ENCODE results near the gene PRSS8.

Gene PRSS8

DNA sequence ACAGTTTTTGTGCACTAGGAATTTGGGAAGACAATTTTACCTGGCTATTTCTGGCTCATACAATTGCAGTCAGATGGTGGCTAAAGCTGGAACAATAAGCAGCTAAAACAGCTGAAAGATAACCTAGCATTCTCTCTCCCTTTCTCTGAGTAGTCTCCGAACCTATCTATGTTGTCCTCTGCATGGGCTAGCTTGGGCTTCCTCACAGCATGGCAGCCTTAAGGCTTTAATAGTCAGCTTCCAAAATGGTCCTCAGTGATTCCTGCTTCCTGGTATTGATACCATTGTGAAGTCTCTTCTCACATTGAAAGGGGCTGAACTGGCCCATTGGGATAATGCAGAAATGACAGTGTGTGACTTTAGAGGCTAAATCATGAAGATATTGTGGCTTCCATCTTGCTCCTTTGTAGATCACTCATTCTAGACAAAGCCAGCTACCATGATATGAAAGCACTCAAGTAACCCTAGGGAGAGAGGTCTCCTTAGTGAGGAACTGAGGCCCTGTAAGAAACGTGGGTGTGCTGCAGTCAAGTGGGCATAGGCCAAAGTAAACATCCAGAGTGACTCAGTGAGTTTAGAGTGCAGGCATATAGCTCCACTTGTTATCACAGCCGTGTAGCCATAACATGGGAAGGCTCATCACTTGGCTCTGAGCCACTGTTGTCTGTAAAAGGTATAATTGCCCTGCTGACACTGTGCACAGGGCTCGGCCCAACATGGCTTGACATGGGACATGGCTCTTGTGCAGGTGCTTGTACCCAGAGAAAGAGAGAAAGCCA, 35.5 kb downstream of the PRSS8 start:
- no peak for DNase-seq

- DNase-seq = peak; percentile 95
These were observed 41.0 kb downstream of the PRSS8 start, which contains the start of gene VKORC1 for GRCh38 chr16:31094424-31095120. VKORC1 (minus strand) TSS chr16:31094797; CDS start chr16:31094729, 68 bp downstream.

GRCh38 chr16:31094088-31094423, 41.5 kb downstream of the PRSS8 start:
- DNase-seq = no peak

DNA sequence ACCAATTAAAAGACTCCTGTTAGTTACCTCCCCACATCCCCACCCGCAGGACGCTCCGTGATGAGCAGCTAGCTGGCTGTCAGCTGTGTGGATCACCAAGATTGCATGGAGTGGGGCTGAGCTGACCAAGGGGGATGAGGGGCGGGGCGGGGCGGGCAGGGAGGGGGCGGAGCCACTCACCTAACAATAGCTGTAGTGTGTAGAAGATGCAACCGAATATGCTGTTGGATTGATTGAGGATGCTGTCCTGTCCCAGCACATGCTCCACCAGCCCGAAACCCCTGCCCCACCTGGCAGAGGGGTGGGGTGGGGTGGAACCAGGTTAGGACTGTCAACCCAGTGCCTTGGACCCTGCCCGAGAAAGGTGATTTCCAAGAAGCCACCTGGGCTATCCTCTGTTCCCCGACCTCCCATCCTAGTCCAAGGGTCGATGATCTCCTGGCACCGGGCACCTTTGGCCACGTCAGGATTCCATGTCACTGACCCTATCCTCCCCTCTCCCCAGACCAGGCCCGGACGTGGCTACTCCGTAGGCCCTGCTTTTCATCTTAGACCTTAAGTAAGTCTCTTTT, 42.3 kb downstream of the PRSS8 start:
- DNase-seq = peak; percentile 11

GRCh38 chr16:31092330-31092729, 43.2 kb downstream of the PRSS8 start:
- DNase-seq = no peak

DNA sequence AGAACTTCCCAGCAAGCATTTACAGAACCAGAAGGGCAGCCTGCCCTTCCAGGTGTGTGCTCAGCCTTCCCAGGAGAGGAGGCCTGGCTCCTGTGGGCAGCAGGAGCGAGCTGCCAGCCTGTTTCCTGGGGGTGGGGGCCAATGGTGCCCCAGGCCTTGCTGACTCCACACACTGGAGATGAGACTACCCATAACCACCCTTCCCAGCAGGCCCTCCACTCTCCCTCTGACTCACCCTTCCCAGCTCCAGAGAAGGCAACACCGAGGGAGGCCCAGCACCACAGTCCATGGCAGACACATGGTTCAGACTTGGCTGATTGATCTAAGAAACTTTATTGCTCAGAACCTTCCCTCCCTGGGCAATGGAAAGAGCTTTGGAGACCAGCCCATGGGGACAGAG, 45.0 kb downstream of the PRSS8 start:
- DNase-seq = no peak

DNA sequence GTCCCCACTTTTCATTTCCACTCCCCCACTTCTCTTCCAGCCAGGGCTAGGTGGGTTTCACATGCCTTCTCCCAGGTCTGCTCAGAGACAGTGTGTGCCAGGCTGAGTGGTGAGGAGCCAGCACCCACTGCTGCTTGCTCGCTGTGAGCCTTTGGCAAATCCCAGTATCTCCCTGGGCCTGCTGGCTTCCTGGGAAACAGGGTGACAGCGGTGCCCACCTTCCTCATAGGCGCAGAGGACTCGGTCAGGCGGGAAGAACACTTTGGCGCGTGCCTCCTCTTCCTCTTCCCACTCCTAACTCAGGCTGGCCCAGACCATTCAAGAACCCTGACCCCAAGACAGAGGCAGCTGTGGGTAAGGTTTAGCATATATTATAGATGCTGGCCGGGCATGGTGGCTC, 46.3 kb downstream of the PRSS8 start:
- no peak for DNase-seq

DNA sequence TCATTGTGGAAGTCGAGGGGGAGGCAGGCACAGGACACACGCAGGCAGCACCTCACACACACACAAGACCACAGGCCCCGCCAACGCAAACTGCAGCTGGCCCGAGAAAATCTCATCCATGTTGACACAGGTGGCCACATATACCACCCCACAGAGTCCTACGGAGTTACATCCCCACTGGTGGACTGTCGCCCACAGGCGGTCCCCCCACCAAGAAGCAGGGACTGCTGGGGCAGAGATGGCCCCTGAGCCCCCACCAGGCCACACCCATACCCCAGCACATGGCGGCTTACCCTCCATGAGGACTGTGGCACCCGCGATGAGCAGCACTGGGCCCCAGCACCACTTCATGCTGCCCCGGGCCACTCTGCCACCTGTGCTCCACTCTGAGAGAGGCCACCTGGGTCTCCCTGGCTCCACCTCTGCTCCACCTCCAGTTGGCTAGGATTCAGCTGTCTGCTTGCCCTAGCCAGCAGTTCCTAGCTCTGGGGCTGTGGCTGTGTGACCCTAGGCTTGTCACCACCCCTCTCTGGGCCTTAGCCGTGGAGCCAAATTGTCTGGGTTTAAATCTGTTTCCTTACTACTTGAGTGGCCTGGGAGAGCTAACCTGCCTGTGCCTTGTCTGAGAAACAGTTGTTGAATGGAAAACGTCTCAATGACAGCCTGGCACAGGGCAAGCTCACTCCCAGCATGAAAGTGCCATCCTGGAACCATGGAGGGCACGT, 46.9 kb downstream of the PRSS8 start, which contains the start of gene PRSS53:
Gene PRSS53, minus strand, starts transcription at position 485 of the 725 bp plus-strand sequence. Its CDS starts 134 bp downstream, at position 351.
- no peak for DNase-seq

GRCh38 chr16:31087971-31088370, 47.6 kb downstream of the PRSS8 start:
- DNase-seq = no peak

DNA sequence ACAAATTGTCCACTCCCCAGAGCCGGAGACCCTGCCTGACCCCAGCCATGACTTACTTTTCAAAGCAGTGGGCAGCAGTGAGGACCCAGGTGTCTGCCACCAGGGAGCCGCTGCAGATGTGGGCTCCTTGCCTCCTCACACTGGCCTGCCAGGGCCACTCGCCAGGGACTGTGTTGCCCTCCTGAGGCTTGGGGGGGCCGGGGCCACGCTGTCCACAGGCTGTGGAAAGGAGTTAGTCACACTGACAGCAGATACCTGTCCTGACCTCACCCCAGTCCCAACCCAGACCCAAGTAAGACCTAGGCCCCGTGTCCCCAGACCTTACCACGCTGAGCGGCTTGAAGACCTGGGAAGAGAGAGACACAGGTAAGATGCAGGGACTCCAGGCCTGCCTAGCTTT, 48.0 kb downstream of the PRSS8 start:
- DNase-seq = no peak

- no peak for DNase-seq
These were observed 49.0 kb downstream of the PRSS8 start for GRCh38 chr16:31086629-31086906.

GRCh38 chr16:31085873-31086628, 49.5 kb downstream of the PRSS8 start:
- no peak for DNase-seq

DNA sequence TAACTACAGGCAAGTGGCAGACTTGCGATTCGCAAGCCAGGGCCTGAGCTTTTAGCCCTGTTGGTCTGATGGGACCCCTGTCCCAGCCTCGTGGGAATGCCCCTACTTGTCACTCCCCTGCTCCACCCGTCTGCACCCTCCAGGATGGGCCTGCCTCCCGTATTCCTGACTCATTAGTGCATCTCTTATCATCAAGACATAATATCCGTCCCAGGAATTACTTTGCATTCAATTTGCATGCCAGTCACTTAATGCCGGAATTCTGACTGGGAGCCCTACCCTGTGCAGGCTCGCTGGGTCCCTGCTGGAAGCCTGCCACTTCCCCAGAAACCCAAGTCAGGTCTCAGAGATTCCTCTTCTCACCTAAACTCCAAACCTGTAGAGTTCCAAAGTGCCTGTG, 50.1 kb downstream of the PRSS8 start:
- no peak for DNase-seq

DNA sequence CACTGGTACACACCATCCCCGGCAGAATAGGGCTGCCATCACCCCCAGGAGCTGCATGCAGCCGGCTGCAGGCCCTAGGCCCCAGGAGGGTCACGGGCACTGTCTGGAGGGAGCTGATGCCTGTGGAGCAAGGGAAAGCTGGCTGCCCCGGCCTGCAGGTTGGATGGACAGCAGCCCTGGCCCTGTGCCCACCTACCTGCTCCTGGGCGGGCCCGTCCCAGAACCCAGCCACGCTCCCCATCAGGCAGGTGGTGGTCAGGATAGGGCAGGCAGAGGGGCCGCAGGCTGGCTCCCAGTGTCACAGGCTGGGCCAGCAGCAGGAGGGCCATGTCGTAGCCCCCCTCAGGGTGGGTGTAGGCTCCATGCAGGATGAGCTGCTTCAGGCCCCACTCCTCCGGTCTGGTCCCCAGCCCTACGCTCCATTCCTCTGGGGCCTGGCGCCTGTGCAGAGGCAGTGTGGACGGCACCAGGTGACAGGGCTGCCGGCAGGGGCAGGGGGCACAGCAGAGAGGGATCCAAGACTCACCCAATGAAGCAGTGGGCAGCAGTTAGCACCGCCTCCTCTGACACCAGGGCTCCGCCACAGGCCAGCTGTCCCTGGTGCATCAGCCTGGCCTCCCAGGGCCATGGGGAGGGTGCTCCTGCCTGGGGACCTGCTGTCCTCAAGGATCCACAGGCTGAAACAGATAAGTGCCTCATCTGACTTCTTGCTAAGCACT, 50.8 kb downstream of the PRSS8 start:
- DNase-seq = no peak

- DNase-seq = no peak
These were observed 51.5 kb downstream of the PRSS8 start for GRCh38 chr16:31083981-31084380.

DNA sequence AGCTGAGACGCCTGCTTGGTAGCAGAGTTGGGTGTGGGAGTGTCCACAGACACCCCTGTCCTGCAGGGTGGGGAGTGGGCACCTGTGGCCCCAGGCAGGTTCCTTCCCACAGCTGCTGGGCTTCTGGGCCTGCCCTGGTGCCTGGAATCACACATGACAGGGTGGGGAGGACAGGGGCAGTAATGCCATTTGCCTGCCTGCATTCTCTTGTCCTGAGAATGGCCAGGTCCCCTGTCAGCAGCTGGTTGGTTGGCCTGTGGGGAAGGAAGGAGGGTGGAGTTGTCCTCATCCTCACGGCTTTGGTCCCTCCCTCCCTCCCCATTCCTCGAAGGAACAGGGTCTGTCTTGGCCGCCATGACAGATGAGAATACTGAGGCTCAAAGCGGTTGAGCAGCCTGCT, 52.0 kb downstream of the PRSS8 start:
- DNase-seq = no peak

DNA sequence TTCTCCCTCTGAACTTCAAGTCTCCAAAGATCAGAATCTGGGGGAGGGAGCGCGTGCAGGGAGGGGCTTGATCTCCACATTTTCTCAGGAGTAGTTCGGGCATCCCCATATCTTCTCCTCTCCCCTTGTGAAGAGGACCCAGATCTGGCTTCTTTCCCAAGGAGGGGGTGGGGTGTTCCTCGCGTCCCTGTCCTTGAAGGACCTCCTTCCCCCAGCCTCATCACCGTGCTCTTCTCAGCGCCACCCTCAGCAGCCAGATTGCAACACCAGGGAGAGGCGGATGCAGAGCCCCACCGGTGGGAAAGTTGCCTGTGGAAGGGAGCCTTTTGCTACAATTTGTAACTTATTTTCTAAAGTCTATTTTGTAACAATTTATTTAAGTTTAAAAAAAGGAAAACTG, 52.4 kb downstream of the PRSS8 start:
- DNase-seq = no peak

DNA sequence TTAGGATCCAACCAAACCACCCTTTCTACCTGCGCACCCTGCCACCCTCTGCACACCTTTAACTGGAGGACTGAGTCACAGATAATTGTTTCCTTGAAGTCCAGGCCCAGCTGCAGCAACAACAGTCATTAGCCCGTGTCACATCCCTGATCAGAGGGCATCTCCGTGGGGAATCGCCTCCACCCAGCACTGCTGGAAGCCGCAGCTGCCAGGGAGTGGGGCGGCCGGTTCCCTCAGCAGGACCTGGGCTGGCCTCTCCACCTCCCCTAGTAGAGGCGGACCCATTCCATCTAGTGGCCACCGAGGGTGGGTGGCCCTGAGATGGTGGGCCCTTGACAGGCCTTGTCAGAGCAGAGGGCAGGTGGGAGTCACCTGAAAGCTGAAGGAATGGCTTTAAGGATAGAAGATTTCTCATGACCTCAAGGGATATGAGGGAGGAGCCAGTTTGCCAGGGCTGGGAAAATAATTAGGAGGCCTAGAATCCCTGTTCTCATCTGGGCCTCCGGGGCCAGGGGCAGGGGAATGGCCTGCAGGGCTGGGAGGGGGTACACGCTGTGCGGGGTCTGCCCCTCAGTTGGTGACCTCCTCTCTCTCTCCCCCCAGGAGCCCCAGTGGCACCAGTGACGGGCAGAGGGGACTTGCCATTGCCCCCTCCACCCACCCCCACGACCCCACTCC, 53.0 kb downstream of the PRSS8 start:
- no peak for DNase-seq
